Fibroblast of lung (primary cell): ENCODE data around the gene RNF34. TPM values are rescaled to one million over a fixed set of nuclear protein-coding genes. Genes with fewer than 3 reads are reported as not detected.
A peak's percentile ranks its signal among the peaks of the same experiment; 100 is the strongest.

Experiments used
- DNase-seq, 2 donors: peaks; one replicate each; pipeline versions ENCODE4 v3.0.0 to v3.0.0-alpha.2; 2010; ENCODE audit warnings: low read depth in 2 of 2
- H2AFZ ChIP-seq: 2 replicates; pipeline ENCODE4 v1.5.1; 2012; ENCODE audit warnings: low read length, control low read depth, inconsistent platforms
- H3K27ac ChIP-seq: 2 replicates; pipeline ENCODE4 v1.5.1; 2011; ENCODE audit warnings: low read length, control low read depth; ENCODE audit not compliant: insufficient read depth
- H3K27me3 ChIP-seq: 2 replicates; pipeline ENCODE4 v1.5.1; 2011; ENCODE audit warnings: mild to moderate bottlenecking, low read length; ENCODE audit not compliant: control insufficient read depth, insufficient read depth
- H3K36me3 ChIP-seq: 2 replicates; pipeline ENCODE4 v1.5.1; 2011; ENCODE audit warnings: low read length; ENCODE audit not compliant: control insufficient read depth, insufficient read depth
- H3K4me1 ChIP-seq: 2 replicates; pipeline ENCODE4 v1.5.1; 2011; ENCODE audit warnings: low read length; ENCODE audit not compliant: control insufficient read depth, insufficient read depth; ENCODE audit errors: extremely low read depth
- H3K4me2 ChIP-seq: 2 replicates; pipeline ENCODE4 v1.5.1; 2011; ENCODE audit warnings: low read length, control low read depth; ENCODE audit not compliant: insufficient read depth; ENCODE audit errors: extremely low read depth
- H3K4me3 ChIP-seq, 4 experiments: fragments of 200-600 bp in 1 of 4; sonication (generic) in 1 of 4; replicated peaks in 1 of 4; 2 replicates each; pipeline ENCODE4 v1.5.1; 2011 to 2016; ENCODE audit warnings: low read length in 4 of 4, low read depth in 3 of 4, mild to moderate bottlenecking in 3 of 4, control low read depth in 2 of 4, inconsistent platforms in 1 of 4, mixed read lengths in 1 of 4; ENCODE audit not compliant: insufficient read depth in 1 of 4; ENCODE audit errors: control extremely low read depth in 1 of 4
- H3K79me2 ChIP-seq: 2 replicates; pipeline ENCODE4 v1.5.1; 2012; ENCODE audit warnings: mild to moderate bottlenecking, low read length, inconsistent platforms; ENCODE audit not compliant: control insufficient read depth, insufficient read depth
- H3K9ac ChIP-seq: 2 replicates; pipeline ENCODE4 v1.5.1; 2011; ENCODE audit warnings: mild to moderate bottlenecking, low read length, control low read depth; ENCODE audit not compliant: insufficient read depth
- H3K9me3 ChIP-seq: 2 replicates; pipeline ENCODE4 v1.5.1; 2012; ENCODE audit warnings: low read depth, low read length; ENCODE audit not compliant: control insufficient read depth, insufficient read depth
- H4K20me1 ChIP-seq: 2 replicates; pipeline ENCODE4 v1.5.1; 2011; ENCODE audit warnings: low read length; ENCODE audit not compliant: control insufficient read depth, insufficient read depth; ENCODE audit errors: extremely low read depth
- CTCF ChIP-seq, 2 donors: IDR thresholded peaks in 1 of 2; conservative IDR thresholded peaks in 1 of 2; 1 replicate in 1 of 2; 2 replicates in 1 of 2; pipeline ENCODE4 v1.5.1; 2011 to 2012; ENCODE audit warnings: low read length in 2 of 2, control low read depth in 1 of 2, inconsistent platforms in 1 of 2, low read depth in 1 of 2, mild to moderate bottlenecking in 1 of 2
- EZH2 ChIP-seq: IDR thresholded peaks from 2 replicates; pipeline ENCODE4 v1.5.1; 2012; ENCODE audit warnings: low read length, control low read depth, mild to moderate bottlenecking; ENCODE audit errors: missing control alignments
- polyA plus RNA-seq, 2 donors: library from polyadenylated mRNA; depleted of rRNA in 1 of 2; stranded (reverse) in 1 of 2; unstranded in 1 of 2; fragments of >200 nt; gene quantifications; 2 replicates each; pipeline ENCODE4 v1.2.1, GENCODE V29; 2011 to 2012; ENCODE audit warnings: missing spikeins in 1 of 2
- total RNA-seq: library from RNA; depleted of rRNA; stranded (reverse); fragments of >200 nt; gene quantifications from 2 replicates; pipeline ENCODE4 v1.2.1, GENCODE V29; 2014

RNF34 gene
- total and polyA plus RNA-seq, 2 donors (not counting 1 experiment from before 2014, with no cell fraction given): 33.9 to 79.4 TPM

GRCh38 chr12:121352682-121353018, 47.3 kb upstream of the RNF34 start:
- H3K4me3 ChIP-seq: peak overlapping the region; percentile 49 to 99 (median 92)
- H3K4me2 ChIP-seq: peak overlapping the region; percentile 30
- peak overlapping the region; percentile 4 for H2AFZ ChIP-seq
- peak overlapping the region; percentile 38 for H3K9ac ChIP-seq
- H3K27me3 ChIP-seq: no peaks in the 10 kb centered on the region
- H3K36me3 ChIP-seq: no peaks in the 10 kb centered on the region
- peak overlapping the region; percentile 78 for H3K27ac ChIP-seq
- H3K4me1 ChIP-seq: peaks cover 2% of the 10 kb centered on the region
- H3K79me2 ChIP-seq: peaks cover 30% of the 10 kb centered on the region
- no peak for TF ChIP-seq EZH2
- TF ChIP-seq CTCF (conservative IDR thresholded peaks at IDR 0.05 in 1 of 2, IDR thresholded peaks at IDR 0.05 in 1 of 2; ENCODE audit: low read depth in 1 of 2, low read length in 2 of 2): no peak
- H3K9me3 ChIP-seq: no peaks in the 10 kb centered on the region
- DNase-seq: no peak
- H4K20me1 ChIP-seq: no peaks in the 10 kb centered on the region

GRCh38 chr12:121355818-121356217, 44.1 kb upstream of the RNF34 start:
- H3K4me1 ChIP-seq: peaks cover 2% of the 10 kb centered on the region
- TF ChIP-seq CTCF (conservative IDR thresholded peaks at IDR 0.05 in 1 of 2, IDR thresholded peaks at IDR 0.05 in 1 of 2; ENCODE audit: low read depth in 1 of 2, low read length in 2 of 2) (no peak), EZH2 (no peak)
- peaks cover 11% of the 10 kb centered on the region for H3K79me2 ChIP-seq
- H3K4me2 ChIP-seq: no peak overlapping the region
- no peaks in the 10 kb centered on the region for H3K27me3 ChIP-seq
- H3K9ac ChIP-seq: no peak overlapping the region
- no peak overlapping the region for H2AFZ ChIP-seq
- H3K36me3 ChIP-seq: no peaks in the 10 kb centered on the region
- H4K20me1 ChIP-seq: no peaks in the 10 kb centered on the region
- no peak overlapping the region for H3K4me3 ChIP-seq
- no peak for DNase-seq
- H3K27ac ChIP-seq: no peak overlapping the region
- no peaks in the 10 kb centered on the region for H3K9me3 ChIP-seq

GRCh38 chr12:121356657-121357056, 43.3 kb upstream of the RNF34 start:
- no peak for TF ChIP-seq CTCF (conservative IDR thresholded peaks at IDR 0.05 in 1 of 2, IDR thresholded peaks at IDR 0.05 in 1 of 2; ENCODE audit: low read depth in 1 of 2, low read length in 2 of 2)
- no peak for TF ChIP-seq EZH2
- Histone ChIP-seq H3K9me3 (no peaks in the 10 kb centered on the region), H3K9ac (no peak overlapping the region), H3K4me2 (no peak overlapping the region), H2AFZ (no peak overlapping the region), H3K36me3 (no peaks in the 10 kb centered on the region), H3K27me3 (no peaks in the 10 kb centered on the region), H3K4me3 (no peak overlapping the region), H4K20me1 (no peaks in the 10 kb centered on the region), H3K27ac (no peak overlapping the region), H3K79me2 (peaks cover 4% of the 10 kb centered on the region), H3K4me1 (peaks cover 2% of the 10 kb centered on the region)
- DNase-seq: no peak
